CD8-positive, alpha-beta memory T cell (primary cell): ENCODE data around the gene CYP24A1. TPM values are rescaled to one million over a fixed set of nuclear protein-coding genes. Genes with fewer than 3 reads are reported as not detected.
A peak's percentile ranks its signal among the peaks of the same experiment; 100 is the strongest.

Experiments
- CTCF ChIA-PET: fragments of 350-600 bp; sonication (Branson Sonifier 250); formaldehyde crosslinking; loops from one replicate; lab custom pipeline; 2021; ENCODE audit warnings: antibody characterized with exemption; lab: Charles Lee
- POLR2A ChIA-PET: fragments of 350-600 bp; sonication (Branson Sonifier 250); formaldehyde crosslinking; loops from one replicate; lab custom pipeline; 2021; ENCODE audit warnings: antibody characterized with exemption; lab: Charles Lee
- DNase-seq, 5 donors: peaks; one replicate each; pipeline versions ENCODE4 v3.0.0 to v3.0.0-alpha.2; 2020 to 2022; ENCODE audit warnings: mixed read lengths in 1 of 5
- H3K27ac ChIP-seq: one replicate; pipeline ENCODE4 v1.7.0; 2013; ENCODE audit warnings: low read depth, mild to moderate bottlenecking, low read length, moderate library complexity
- H3K27me3 ChIP-seq: 2 replicates; pipeline ENCODE4 v1.7.0; 2013; ENCODE audit warnings: low read length, mild to moderate bottlenecking; ENCODE audit not compliant: insufficient read depth, poor library complexity, severe bottlenecking
- H3K36me3 ChIP-seq: 2 replicates; pipeline ENCODE4 v1.7.0; 2013; ENCODE audit warnings: mild to moderate bottlenecking, low read length, moderate library complexity; ENCODE audit not compliant: insufficient read depth
- H3K4me1 ChIP-seq: 2 replicates; pipeline ENCODE4 v1.7.0; 2013; ENCODE audit warnings: mild to moderate bottlenecking, low read length, moderate library complexity; ENCODE audit not compliant: insufficient read depth
- H3K4me3 ChIP-seq: 2 replicates; pipeline ENCODE4 v1.7.0; 2013; ENCODE audit warnings: mild to moderate bottlenecking, low read length
- H3K9me3 ChIP-seq: 2 replicates; pipeline ENCODE4 v1.7.0; 2013; ENCODE audit warnings: mild to moderate bottlenecking, low read length
- H3K27ac Mint-ChIP-seq, 8 donors: one replicate each; pipeline ENCODE4 v1.8.0; 2020 to 2021; ENCODE audit warnings: mixed read lengths in 8 of 8, mild to moderate bottlenecking in 6 of 8, inconsistent platforms in 3 of 8, moderate library complexity in 3 of 8
- H3K27me3 Mint-ChIP-seq, 2 donors: one replicate each; pipeline ENCODE4 v1.8.0; 2020 to 2021; ENCODE audit warnings: mixed read lengths in 2 of 2, mild to moderate bottlenecking in 1 of 2, moderate library complexity in 1 of 2
- H3K36me3 Mint-ChIP-seq, 3 donors: one replicate each; pipeline ENCODE4 v1.8.0; 2020 to 2021; ENCODE audit warnings: mixed read lengths in 3 of 3, inconsistent platforms in 1 of 3, mild to moderate bottlenecking in 1 of 3
- H3K4me1 Mint-ChIP-seq, 3 donors: one replicate each; pipeline ENCODE4 v1.8.0; 2020 to 2021; ENCODE audit warnings: mixed read lengths in 3 of 3, inconsistent platforms in 1 of 3, mild to moderate bottlenecking in 1 of 3
- H3K4me3 Mint-ChIP-seq, 7 donors: one replicate each; pipeline ENCODE4 v1.8.0; 2020 to 2021; ENCODE audit warnings: mixed read lengths in 7 of 7, mild to moderate bottlenecking in 6 of 7, moderate library complexity in 4 of 7, inconsistent platforms in 2 of 7
- H3K9me3 Mint-ChIP-seq, 5 donors: one replicate each; pipeline ENCODE4 v1.8.0; 2020 to 2022; ENCODE audit warnings: mixed read lengths in 5 of 5, mild to moderate bottlenecking in 3 of 5, moderate library complexity in 2 of 5, inconsistent platforms in 1 of 5
- polyA plus RNA-seq: library from polyadenylated mRNA; unstranded; fragments of 300-500 nt; fragmentation: Illumina TruSeq; gene quantifications from one replicate; pipeline ENCODE4 v1.2.3, GENCODE V29; 2021
- total RNA-seq, 2 experiments: library from RNA; stranded (reverse); gene quantifications; one replicate each; pipeline ENCODE4 v1.2.3, GENCODE V29; 2021

Gene CYP24A1
- total and polyA plus RNA-seq, 3 experiments from 2014 or later: 0.37 to 0.58 (median 0.40) TPM

- Mint-ChIP-seq H3K27ac (no peak overlapping the region), H3K27me3 (peaks cover 30 to 60% of the 10 kb centered on the region in 2 donors), H3K4me1 (peaks cover 12 to 26% (median 16%) of the 10 kb centered on the region in 3 donors), H3K36me3 (no peaks in the 10 kb centered on the region), H3K4me3 (no peak overlapping the region), H3K9me3 (no peaks in the 10 kb centered on the region)
- H3K27me3 ChIP-seq: peaks cover 14% of the 10 kb centered on the region
- CTCF ChIA-PET: no interaction called here
- no peak for DNase-seq
- POLR2A ChIA-PET: no interaction called here
- no peaks in the 10 kb centered on the region for H3K9me3 ChIP-seq
- no peaks in the 10 kb centered on the region for H3K36me3 ChIP-seq
- no peak overlapping the region for H3K4me3 ChIP-seq
- peaks cover 4% of the 10 kb centered on the region for H3K4me1 ChIP-seq
- no peak overlapping the region for H3K27ac ChIP-seq
Measured at GRCh38 chr20:54177378-54177777, 3.6 kb upstream of the CYP24A1 start.

GRCh38 chr20:54176610-54177009 lies 2.8 kb upstream of the CYP24A1 start:
- peaks cover 14% of the 10 kb centered on the region for H3K27me3 ChIP-seq

GRCh38 chr20:54174457-54175175 lies 830 bp upstream of the CYP24A1 start:
- ChIA-PET CTCF (interaction anchor here (1.8 kb wide), 1 partner anchor 25 kb away, joined by 4 read pairs; no protein-coding TSS in a partner anchor), POLR2A (no interaction called here)
- Histone ChIP-seq H3K27ac (no peak overlapping the region), H3K4me1 (peaks cover 4% of the 10 kb centered on the region), H3K4me3 (no peak overlapping the region), H3K27me3 (peaks cover 26% of the 10 kb centered on the region), H3K36me3 (no peaks in the 10 kb centered on the region), H3K9me3 (no peaks in the 10 kb centered on the region)
- peak overlapping the region in 1 of 8 donors; percentile 35 for H3K27ac Mint-ChIP-seq
- H3K4me3 Mint-ChIP-seq: peak overlapping the region in 6 of 7 donors; percentile 57 to 63 (median 60)
- no peak for DNase-seq
- no peaks in the 10 kb centered on the region for H3K36me3 Mint-ChIP-seq
- peaks cover 12 to 22% (median 16%) of the 10 kb centered on the region in 3 donors for H3K4me1 Mint-ChIP-seq
- peaks cover 44 to 77% of the 10 kb centered on the region in 2 donors for H3K27me3 Mint-ChIP-seq
- H3K9me3 Mint-ChIP-seq: no peaks in the 10 kb centered on the region

More at GRCh38 chr20:54176610-54177009, 2.8 kb upstream of the CYP24A1 start:
- Mint-ChIP-seq H3K4me3 (no peak overlapping the region), H3K9me3 (no peaks in the 10 kb centered on the region), H3K4me1 (peaks cover 12 to 26% (median 16%) of the 10 kb centered on the region in 3 donors), H3K36me3 (no peaks in the 10 kb centered on the region), H3K27ac (no peak overlapping the region), H3K27me3 (peaks cover 30 to 67% of the 10 kb centered on the region in 2 donors)
- ChIA-PET CTCF (interaction anchor here (1.8 kb wide), 1 partner anchor 23 kb away, joined by 4 read pairs; no protein-coding TSS in a partner anchor), POLR2A (no interaction called here)
- H3K27ac ChIP-seq: no peak overlapping the region
- H3K9me3 ChIP-seq: no peaks in the 10 kb centered on the region
- H3K4me1 ChIP-seq: peaks cover 4% of the 10 kb centered on the region
- H3K36me3 ChIP-seq: no peaks in the 10 kb centered on the region
- H3K4me3 ChIP-seq: no peak overlapping the region
- no peak for DNase-seq

GRCh38 chr20:54172856-54173652 lies 732 bp downstream of the CYP24A1 start:
- H3K4me3 Mint-ChIP-seq: peak overlapping the region; percentile 10 to 77 (median 61)
- H3K27me3 Mint-ChIP-seq: peaks cover 41 to 86% of the 10 kb centered on the region in 2 donors
- H3K27ac Mint-ChIP-seq: peak overlapping the region in 1 of 8 donors; percentile 43
- peaks cover 31% of the 10 kb centered on the region for H3K27me3 ChIP-seq
- peaks cover 0 to 2% (median 0%) of the 10 kb centered on the region in 5 donors for H3K9me3 Mint-ChIP-seq
- peaks cover 12 to 22% (median 16%) of the 10 kb centered on the region in 3 donors for H3K4me1 Mint-ChIP-seq
- H3K9me3 ChIP-seq: no peaks in the 10 kb centered on the region
- no peak overlapping the region for H3K27ac ChIP-seq
- H3K36me3 ChIP-seq: no peaks in the 10 kb centered on the region
- H3K36me3 Mint-ChIP-seq: no peaks in the 10 kb centered on the region
- ChIA-PET POLR2A (no interaction called here), CTCF (no interaction called here)
- H3K4me3 ChIP-seq: no peak overlapping the region
- no peak for DNase-seq
- peaks cover 4% of the 10 kb centered on the region for H3K4me1 ChIP-seq

GRCh38 chr20:54172532-54172855 lies 1.3 kb downstream of the CYP24A1 start:
- Mint-ChIP-seq H3K27ac (peak overlapping the region in 1 of 8 donors; percentile 43), H3K27me3 (peaks cover 39 to 88% of the 10 kb centered on the region in 2 donors), H3K9me3 (peaks cover 0 to 2% (median 0%) of the 10 kb centered on the region in 5 donors), H3K4me1 (peaks cover 12 to 22% (median 16%) of the 10 kb centered on the region in 3 donors), H3K4me3 (peak overlapping the region in 5 of 7 donors; percentile 46 to 66 (median 57)), H3K36me3 (no peaks in the 10 kb centered on the region)
- Histone ChIP-seq H3K9me3 (no peaks in the 10 kb centered on the region), H3K27ac (no peak overlapping the region), H3K4me1 (peaks cover 4% of the 10 kb centered on the region), H3K4me3 (no peak overlapping the region), H3K27me3 (peaks cover 31% of the 10 kb centered on the region), H3K36me3 (no peaks in the 10 kb centered on the region)
- CTCF ChIA-PET: no interaction called here
- POLR2A ChIA-PET: no interaction called here
- no peak for DNase-seq

- Mint-ChIP-seq H3K4me3 (no peak overlapping the region), H3K27me3 (peaks cover 43 to 89% of the 10 kb centered on the region in 2 donors), H3K36me3 (no peaks in the 10 kb centered on the region), H3K4me1 (peaks cover 12 to 22% (median 16%) of the 10 kb centered on the region in 3 donors), H3K27ac (no peak overlapping the region), H3K9me3 (peaks cover 0 to 2% (median 0%) of the 10 kb centered on the region in 5 donors)
- ChIA-PET CTCF (no interaction called here), POLR2A (no interaction called here)
- Histone ChIP-seq H3K27ac (no peak overlapping the region), H3K27me3 (peaks cover 31% of the 10 kb centered on the region), H3K4me1 (peaks cover 4% of the 10 kb centered on the region), H3K9me3 (no peaks in the 10 kb centered on the region), H3K4me3 (no peak overlapping the region), H3K36me3 (no peaks in the 10 kb centered on the region)
- DNase-seq: no peak
Measured at GRCh38 chr20:54170963-54171362, 2.8 kb downstream of the CYP24A1 start.

GRCh38 chr20:54170026-54170471 lies 3.7 kb downstream of the CYP24A1 start:
- H3K4me3 ChIP-seq: no peak overlapping the region
- H3K9me3 ChIP-seq: no peaks in the 10 kb centered on the region
- H3K27ac ChIP-seq: no peak overlapping the region
- no peaks in the 10 kb centered on the region for H3K36me3 ChIP-seq
- H3K27ac Mint-ChIP-seq: no peak overlapping the region
- no peaks in the 10 kb centered on the region for H3K36me3 Mint-ChIP-seq
- H3K27me3 Mint-ChIP-seq: peaks cover 43 to 89% of the 10 kb centered on the region in 2 donors
- peaks cover 4% of the 10 kb centered on the region for H3K4me1 ChIP-seq
- DNase-seq: no peak
- ChIA-PET CTCF (interaction anchor here (1.1 kb wide), 1 partner anchor 30 kb away, joined by 4 read pairs; no protein-coding TSS in a partner anchor), POLR2A (no interaction called here)
- H3K27me3 ChIP-seq: peaks cover 31% of the 10 kb centered on the region
- peaks cover 0 to 2% (median 0%) of the 10 kb centered on the region in 5 donors for H3K9me3 Mint-ChIP-seq
- peaks cover 12 to 22% (median 16%) of the 10 kb centered on the region in 3 donors for H3K4me1 Mint-ChIP-seq
- no peak overlapping the region for H3K4me3 Mint-ChIP-seq
